Activated gamma-delta T cell treated with anti-CD3 and anti-CD28 coated beads, Interleukin-2, amount 50 U/mL, for 16 hours (primary cell): ENCODE measurements around the gene ASS1.

Experiments used
- DNase-seq: peaks from one replicate; pipeline ENCODE4 v3.0.0-alpha.2; 2020; ENCODE audit warnings: low read depth

ASS1 gene

GRCh38 chr9:130419521-130420035, 25.2 kb upstream of the ASS1 start:
- no peak for DNase-seq

- no peak for DNase-seq
Measured at GRCh38 chr9:130421154-130421801, 23.5 kb upstream of the ASS1 start.

GRCh38 chr9:130421802-130422276, 22.9 kb upstream of the ASS1 start:
- no peak for DNase-seq

GRCh38 chr9:130422546-130422945, 22.2 kb upstream of the ASS1 start:
- no peak for DNase-seq

- DNase-seq = no peak
Measured at GRCh38 chr9:130423272-130423671, 21.5 kb upstream of the ASS1 start.

- DNase-seq = no peak
Measured at GRCh38 chr9:130424595-130425454, 19.9 kb upstream of the ASS1 start.

- DNase-seq = no peak
Measured at GRCh38 chr9:130425741-130426466, 18.9 kb upstream of the ASS1 start.

- DNase-seq = no peak
Measured at GRCh38 chr9:130426467-130426773, 18.3 kb upstream of the ASS1 start.

- DNase-seq = no peak
Measured at GRCh38 chr9:130426883-130427282, 17.9 kb upstream of the ASS1 start.

GRCh38 chr9:130427326-130427725, 17.4 kb upstream of the ASS1 start:
- no peak for DNase-seq

- no peak for DNase-seq
Measured at GRCh38 chr9:130428086-130428665, 16.6 kb upstream of the ASS1 start.

GRCh38 chr9:130429381-130429780, 15.4 kb upstream of the ASS1 start:
- DNase-seq = no peak

GRCh38 chr9:130429831-130430230, 14.9 kb upstream of the ASS1 start:
- no peak for DNase-seq

GRCh38 chr9:130430232-130430631, 14.5 kb upstream of the ASS1 start:
- no peak for DNase-seq

GRCh38 chr9:130430734-130431535, 13.8 kb upstream of the ASS1 start:
- no peak for DNase-seq

- DNase-seq = no peak
Measured at GRCh38 chr9:130431536-130432303, 13.0 kb upstream of the ASS1 start.

GRCh38 chr9:130432362-130432761, 12.4 kb upstream of the ASS1 start:
- no peak for DNase-seq

- no peak for DNase-seq
Measured at GRCh38 chr9:130432796-130433167, 12.0 kb upstream of the ASS1 start.

GRCh38 chr9:130433168-130433946, 11.4 kb upstream of the ASS1 start:
- peak; percentile 14 for DNase-seq

GRCh38 chr9:130433947-130434262, 10.9 kb upstream of the ASS1 start:
- DNase-seq = no peak
